Neural cell (in vitro differentiated cells): ENCODE results near the gene EYS. TPM values are rescaled to one million over a fixed set of nuclear protein-coding genes. Genes with fewer than 3 reads are reported as not detected.

Experiments
- H2AFZ ChIP-seq: fragments of 200-600, 300-800 bp; sonication (generic), shearing (Covaris generic); 2 replicates; pipeline ENCODE4 v1.6.0; 2014; ENCODE audit warnings: low read depth, mild to moderate bottlenecking, antibody characterized with exemption, low read length, moderate library complexity
- H3F3A ChIP-seq: fragments of 200-600 bp; shearing (Covaris generic); 2 replicates; pipeline ENCODE4 v1.6.1; 2016; ENCODE audit warnings: mild to moderate bottlenecking, moderate library complexity, mixed read lengths, antibody characterized with exemption, low read length; ENCODE audit not compliant: insufficient read depth, poor library complexity, severe bottlenecking
- H3K27ac ChIP-seq: fragments of 200-600, 300-800 bp; sonication (generic), shearing (Covaris generic); 2 replicates; pipeline ENCODE4 v1.5.1; 2014; ENCODE audit warnings: mild to moderate bottlenecking, low read length, moderate library complexity
- H3K27me3 ChIP-seq: fragments of 300-800, 200-600 bp; sonication (generic), shearing (Covaris generic); 2 replicates; pipeline ENCODE4 v1.6.0; 2014; ENCODE audit warnings: mild to moderate bottlenecking, low read depth, low read length, moderate library complexity; ENCODE audit not compliant: insufficient read depth
- H3K36me3 ChIP-seq: fragments of 300-800, 200-600 bp; sonication (generic), shearing (Covaris generic); 2 replicates; pipeline ENCODE4 v1.5.1; 2014; ENCODE audit warnings: mild to moderate bottlenecking, antibody characterized with exemption, low read length, moderate library complexity; ENCODE audit not compliant: insufficient read depth
- H3K4me2 ChIP-seq: fragments of 300-800, 200-600 bp; sonication (generic), shearing (Covaris generic); 2 replicates; pipeline ENCODE4 v1.6.0; 2014; ENCODE audit warnings: mild to moderate bottlenecking, low read length
- H3K4me3 ChIP-seq: fragments of 300-800, 200-600 bp; sonication (generic), shearing (Covaris generic); 2 replicates; pipeline ENCODE4 v1.5.1; 2014; ENCODE audit warnings: mild to moderate bottlenecking, low read length, moderate library complexity
- H3K79me2 ChIP-seq: fragments of 200-600 bp; shearing (Covaris generic); replicated peaks from 2 replicates; pipeline ENCODE4 v1.6.0; 2014; ENCODE audit warnings: mild to moderate bottlenecking, low read length, moderate library complexity; ENCODE audit not compliant: insufficient read depth
- H3K9ac ChIP-seq: fragments of 300-800, 200-600 bp; sonication (generic), shearing (Covaris generic); 2 replicates; pipeline ENCODE4 v1.6.1; 2016; ENCODE audit warnings: mild to moderate bottlenecking, low read length, mixed read lengths
- H3K9me2 ChIP-seq: fragments of 200-600 bp; shearing (Covaris generic); 2 replicates; pipeline ENCODE4 v1.6.1; 2016; ENCODE audit warnings: mild to moderate bottlenecking, low read length, mixed read lengths; ENCODE audit not compliant: insufficient read depth
- H3K9me3 ChIP-seq: fragments of 200-600, 300-800 bp; sonication (generic), shearing (Covaris generic); 2 replicates; pipeline ENCODE4 v1.6.1; 2016; ENCODE audit warnings: mild to moderate bottlenecking, mixed run types, low read length, moderate library complexity, mixed read lengths
- H4K20me1 ChIP-seq: fragments of 200-600 bp; shearing (Covaris generic); 2 replicates; pipeline ENCODE4 v1.6.1; 2016; ENCODE audit warnings: mild to moderate bottlenecking, mixed run types; ENCODE audit not compliant: insufficient read depth
- CTCF ChIP-seq: fragments of 450-650 bp; IDR thresholded peaks from 2 replicates; pipeline ENCODE4 v1.5.1; 2014; ENCODE audit warnings: antibody characterized with exemption, mild to moderate bottlenecking, moderate library complexity; ENCODE audit not compliant: poor library complexity, severe bottlenecking
- EP300 ChIP-seq: fragments of 450-650 bp; conservative IDR thresholded peaks from 2 replicates; pipeline ENCODE4 v1.6.1; 2014; ENCODE audit warnings: antibody characterized with exemption, mild to moderate bottlenecking, moderate library complexity; ENCODE audit not compliant: poor library complexity, severe bottlenecking
- EZH2 ChIP-seq: fragments of 200-600, 300-800 bp; shearing (Covaris generic), sonication (generic); IDR thresholded peaks from 2 replicates; pipeline ENCODE4 v1.6.1; 2014; ENCODE audit warnings: antibody characterized with exemption, low read length, borderline replicate concordance, mild to moderate bottlenecking; ENCODE audit not compliant: insufficient read depth, poor library complexity, severe bottlenecking
- MXI1 ChIP-seq: fragments of 450-650 bp; conservative IDR thresholded peaks from 2 replicates; pipeline ENCODE4 v1.6.1; 2014; ENCODE audit warnings: antibody characterized with exemption, mild to moderate bottlenecking; ENCODE audit not compliant: poor library complexity, severe bottlenecking
- POLR2AphosphoS5 ChIP-seq: IDR thresholded peaks from 2 replicates; pipeline ENCODE4 v1.6.1; 2012
- RAD21 ChIP-seq: fragments of 450-650 bp; conservative IDR thresholded peaks from 2 replicates; pipeline ENCODE4 v1.6.1; 2014; ENCODE audit warnings: antibody characterized with exemption, mild to moderate bottlenecking, moderate library complexity
- SMC3 ChIP-seq: fragments of 450-650 bp; conservative IDR thresholded peaks from 2 replicates; pipeline ENCODE4 v1.6.1; 2014; ENCODE audit warnings: antibody characterized with exemption, mild to moderate bottlenecking, moderate library complexity; ENCODE audit not compliant: poor library complexity
- TAF1 ChIP-seq: IDR thresholded peaks from 2 replicates; pipeline ENCODE4 v1.6.1; 2012; ENCODE audit warnings: low read depth
- polyA plus RNA-seq: library from polyadenylated mRNA; depleted of rRNA; stranded (reverse); fragments of >200 nt; gene quantifications from 2 replicates; pipeline ENCODE4 v1.2.3, GENCODE V29; 2014
- TF ChIP-seq, protein P1 (sequence below): IDR thresholded peaks from 2 replicates; pipeline ENCODE4 v1.6.1; 2012; ENCODE audit warnings: borderline replicate concordance

EYS gene
- polyA plus RNA-seq, 1 donor from 2014 or later = 0.38 TPM

GRCh38 chr6:64062960-64063683 lies 1643.9 kb downstream of the EYS start:
- TF ChIP-seq CTCF (no peak), POLR2AphosphoS5 (no peak), MXI1 (no peak), SMC3 (no peak)
- TF ChIP-seq, protein P1, sequence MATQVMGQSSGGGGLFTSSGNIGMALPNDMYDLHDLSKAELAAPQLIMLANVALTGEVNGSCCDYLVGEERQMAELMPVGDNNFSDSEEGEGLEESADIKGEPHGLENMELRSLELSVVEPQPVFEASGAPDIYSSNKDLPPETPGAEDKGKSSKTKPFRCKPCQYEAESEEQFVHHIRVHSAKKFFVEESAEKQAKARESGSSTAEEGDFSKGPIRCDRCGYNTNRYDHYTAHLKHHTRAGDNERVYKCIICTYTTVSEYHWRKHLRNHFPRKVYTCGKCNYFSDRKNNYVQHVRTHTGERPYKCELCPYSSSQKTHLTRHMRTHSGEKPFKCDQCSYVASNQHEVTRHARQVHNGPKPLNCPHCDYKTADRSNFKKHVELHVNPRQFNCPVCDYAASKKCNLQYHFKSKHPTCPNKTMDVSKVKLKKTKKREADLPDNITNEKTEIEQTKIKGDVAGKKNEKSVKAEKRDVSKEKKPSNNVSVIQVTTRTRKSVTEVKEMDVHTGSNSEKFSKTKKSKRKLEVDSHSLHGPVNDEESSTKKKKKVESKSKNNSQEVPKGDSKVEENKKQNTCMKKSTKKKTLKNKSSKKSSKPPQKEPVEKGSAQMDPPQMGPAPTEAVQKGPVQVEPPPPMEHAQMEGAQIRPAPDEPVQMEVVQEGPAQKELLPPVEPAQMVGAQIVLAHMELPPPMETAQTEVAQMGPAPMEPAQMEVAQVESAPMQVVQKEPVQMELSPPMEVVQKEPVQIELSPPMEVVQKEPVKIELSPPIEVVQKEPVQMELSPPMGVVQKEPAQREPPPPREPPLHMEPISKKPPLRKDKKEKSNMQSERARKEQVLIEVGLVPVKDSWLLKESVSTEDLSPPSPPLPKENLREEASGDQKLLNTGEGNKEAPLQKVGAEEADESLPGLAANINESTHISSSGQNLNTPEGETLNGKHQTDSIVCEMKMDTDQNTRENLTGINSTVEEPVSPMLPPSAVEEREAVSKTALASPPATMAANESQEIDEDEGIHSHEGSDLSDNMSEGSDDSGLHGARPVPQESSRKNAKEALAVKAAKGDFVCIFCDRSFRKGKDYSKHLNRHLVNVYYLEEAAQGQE = no peak
- Histone ChIP-seq H3K9me2 (no peaks in the 10 kb centered on the region), H3K9me3 (no peaks in the 10 kb centered on the region), H3K4me2 (no peak overlapping the region), H2AFZ (no peak overlapping the region), H3K36me3 (no peaks in the 10 kb centered on the region), H3K9ac (no peak overlapping the region), H3F3A (no peaks in the 10 kb centered on the region), H4K20me1 (no peaks in the 10 kb centered on the region), H3K27ac (no peak overlapping the region), H3K27me3 (no peaks in the 10 kb centered on the region), H3K79me2 (no peaks in the 10 kb centered on the region), H3K4me3 (no peak overlapping the region)

- Histone ChIP-seq H3K27ac (no peak overlapping the region), H4K20me1 (no peaks in the 10 kb centered on the region), H3K36me3 (no peaks in the 10 kb centered on the region), H3K4me3 (no peak overlapping the region), H3K9me2 (no peaks in the 10 kb centered on the region), H3K9me3 (no peaks in the 10 kb centered on the region), H3K79me2 (no peaks in the 10 kb centered on the region), H2AFZ (no peak overlapping the region), H3K9ac (no peak overlapping the region), H3F3A (no peaks in the 10 kb centered on the region), H3K4me2 (no peak overlapping the region), H3K27me3 (no peaks in the 10 kb centered on the region)
- TF ChIP-seq TAF1 (no peak), MXI1 (no peak), EP300 (no peak), CTCF (no peak), POLR2AphosphoS5 (no peak), RAD21 (no peak), EZH2 (no peak), SMC3 (no peak)
- TF ChIP-seq, protein P1 = no peak
These were observed 1652.2 kb downstream of the EYS start for GRCh38 chr6:64054861-64055260.
